Heart right ventricle (tissue), 16 donors: Measurements from ENCODE around the gene ARMC9. TPM values are rescaled to one million over a fixed set of nuclear protein-coding genes. Genes with fewer than 3 reads are reported as not detected.

Experiments
- ATAC-seq, 8 donors: fragments of 200-7000 bp; cut with Tn5 transposase; one replicate each; pipeline ENCODE4 v1.9.1; 2020; ENCODE audit warnings: mild to moderate bottlenecking in 8 of 8, moderate library complexity in 8 of 8, moderate number of reproducible peaks in 1 of 8
- DNase-seq, 2 donors: peaks; one replicate each; pipeline ENCODE4 v3.0.0-alpha.2; 2020
- H3K27ac ChIP-seq, 10 donors: fragments of 200-600 bp; sonication (generic) in 2 of 10; one replicate each; pipeline versions ENCODE4 v1.5.0 to v1.8.0; 2020 to 2022; ENCODE audit warnings: mild to moderate bottlenecking in 3 of 10
- H3K27me3 ChIP-seq, 7 donors: fragments of 200-600 bp; one replicate each; pipeline ENCODE4 v1.8.0; 2021 to 2022; ENCODE audit warnings: mild to moderate bottlenecking in 2 of 7
- H3K36me3 ChIP-seq, 9 donors: fragments of 200-600 bp; sonication (generic) in 1 of 9; one replicate each; pipeline versions ENCODE4 v1.5.0 to v1.8.0; 2020 to 2022; ENCODE audit warnings: mild to moderate bottlenecking in 2 of 9
- H3K4me1 ChIP-seq, 9 donors: fragments of 200-600 bp; sonication (generic) in 1 of 9; one replicate each; pipeline versions ENCODE4 v1.5.0 to v1.8.0; 2020 to 2022; ENCODE audit warnings: mild to moderate bottlenecking in 4 of 9
- H3K4me3 ChIP-seq, 10 donors: fragments of 200-600 bp; sonication (generic) in 2 of 10; one replicate each; pipeline versions ENCODE4 v1.5.0 to v1.8.0; 2020 to 2022; ENCODE audit warnings: mild to moderate bottlenecking in 7 of 10, moderate library complexity in 2 of 10
- H3K9me3 ChIP-seq, 11 donors: fragments of 200-600 bp in 10 of 11; sonication (generic) in 2 of 11; one replicate each; pipeline versions ENCODE4 v1.5.0 to v1.8.0; 2013 to 2022; ENCODE audit warnings: mild to moderate bottlenecking in 2 of 11, control low read depth in 1 of 11, moderate library complexity in 1 of 11
- CTCF ChIP-seq, 9 donors: fragments of 200-600 bp; sonication (generic) in 2 of 9; IDR thresholded peaks; one replicate each; pipeline versions ENCODE4 v1.5.0 to v1.8.0; 2021 to 2022; ENCODE audit warnings: antibody characterized with exemption in 9 of 9, mild to moderate bottlenecking in 5 of 9, moderate library complexity in 1 of 9
- WGBS, 2 donors: extraction: QIAGEN DNeasy Blood & Tissue Kit; methylation state at CpG; one replicate each; pipeline ENCODE4 v1.1.7; 2013; ENCODE audit warnings: inconsistent platforms in 1 of 2; 5-methylcytosine and 5-hydroxymethylcytosine counted together
- intact Hi-C, 10 donors: fragments of 100-400 bp; cut with DNase I; formaldehyde crosslinking; loops; one replicate each; pipeline versions ENCODE4 v1.11.1 to v1.14.2; 2022
- polyA plus RNA-seq, 2 donors: library from polyadenylated mRNA; stranded (reverse); fragments of 200-250 nt; gene quantifications; one replicate each; pipeline ENCODE4 v1.2.3, GENCODE V29; 2013
- total RNA-seq, 10 donors: library from RNA; stranded (reverse); fragmentation: NEBNext Ultra II Directional in 3 of 10; extraction: Animal tissue kit (Norgen Biotek cat#: 25700) in 3 of 10; gene quantifications; one replicate each; pipeline versions ENCODE4 v1.2.1 to v1.2.4, GENCODE V29; 2021 to 2023
- donor health status: Arrhythmogenic right ventricular cardiomyopathy.
- donor health status: ischemic (EF 13 %, LVEDD 7.1; RV severe dilation, severe dysfunction).
- donor health status: healthy with polysubstance abuse.
- donor health status: DM: no; HTN: yes; CAD: no.
- donor health status: DM: no; HTN: no; CAD: no.
- donor health status: ischemic (EF 25% LVEDD 6.9; RV normal size, moderate dysfunction).
- donor health status: ischemic (EF 25% LVEDD 5.7; RV mildly dilated, moderate dysfunction).
- donor health status: healthy.
- donor health status: DM: yes; HTN: yes; CAD: no.
- donor health status: Ischemic cardiomyopathy.
- donor health status: ischemic (EF 35%, LVEDD 5.7; RV mildly dilated, moderate dysfunction).
- donor health status: nonischemic (EF 11% LVEDD 7.7; RV severe dilation, severe dysfunction).
- donor health status: DM: yes; HTN: yes; CAD: no.
- donor health status: PGD.
- donor health status: ischemic (EF 29% LVEDD 5.4; RV normal size, mild dysfunction).
- donor health status: nonischemic (EF 23%, LVEDD 6.1; RV moderate dilation, normal function).

ARMC9 gene
- total and polyA plus RNA-seq, 12 donors, result 1.6 to 6.8 (median 2.3) TPM

GRCh38 chr2:231263118-231263831 is 64.8 kb downstream of the ARMC9 start:
- Histone ChIP-seq H3K4me1 (peaks cover 0 to 18% (median 0%) of the 10 kb centered on the region in 9 donors), H3K4me3 (no peak overlapping the region), H3K27ac (no peak overlapping the region), H3K36me3 (peaks cover 0 to 40% (median 0%) of the 10 kb centered on the region in 9 donors), H3K9me3 (no peaks in the 10 kb centered on the region), H3K27me3 (no peaks in the 10 kb centered on the region)
- intact Hi-C loops, result no loop called here
- 89 to 90% methylated on average over 10 of the region's 10 CpGs for WGBS, 2 donors
- ATAC-seq, result no peak
- no peak for DNase-seq
- TF ChIP-seq CTCF (IDR thresholded peaks at IDR 0.05), result no peak

- WGBS, 2 donors, result 86 to 87% methylated on average over 20 of the region's 20 CpGs
- no peak overlapping the region for H3K27ac ChIP-seq
- no peak for DNase-seq
Observed at GRCh38 chr2:231270221-231271114, 72.0 kb downstream of the ARMC9 start.

GRCh38 chr2:231272991-231273390 is 74.6 kb downstream of the ARMC9 start:
- Histone ChIP-seq H3K27me3 (no peaks in the 10 kb centered on the region), H3K27ac (no peak overlapping the region), H3K4me1 (no peaks in the 10 kb centered on the region), H3K36me3 (peaks cover 0 to 71% (median 8%) of the 10 kb centered on the region in 9 donors), H3K4me3 (no peak overlapping the region), H3K9me3 (no peaks in the 10 kb centered on the region)
- no peak for TF ChIP-seq CTCF (IDR thresholded peaks at IDR 0.05)
- no peak for DNase-seq
- intact Hi-C loops, result no loop called here
- ATAC-seq, result no peak
- WGBS, 2 donors, result 94% methylated on average over 4 of the region's 4 CpGs

More at GRCh38 chr2:231270221-231271114, 72.0 kb downstream of the ARMC9 start:
- H3K4me1 ChIP-seq, result peaks cover 0 to 10% (median 0%) of the 10 kb centered on the region in 9 donors
- no peaks in the 10 kb centered on the region for H3K27me3 ChIP-seq
- no peak overlapping the region for H3K4me3 ChIP-seq
- peaks cover 0 to 50% (median 8%) of the 10 kb centered on the region in 9 donors for H3K36me3 ChIP-seq
- TF ChIP-seq CTCF (IDR thresholded peaks at IDR 0.05), result no peak
- no peaks in the 10 kb centered on the region for H3K9me3 ChIP-seq
- no peak for ATAC-seq
- intact Hi-C loops, result no loop called here

- no peak overlapping the region for H3K27ac ChIP-seq
- peaks cover 0 to 77% (median 8%) of the 10 kb centered on the region in 9 donors for H3K36me3 ChIP-seq
- ATAC-seq, result no peak
- no peak overlapping the region for H3K4me3 ChIP-seq
- no peak for DNase-seq
- no peak for TF ChIP-seq CTCF (IDR thresholded peaks at IDR 0.05)
- 95 to 97% methylated on average over 2 of the region's 2 CpGs for WGBS, 2 donors
- H3K9me3 ChIP-seq, result no peaks in the 10 kb centered on the region
- H3K27me3 ChIP-seq, result no peaks in the 10 kb centered on the region
- no peaks in the 10 kb centered on the region for H3K4me1 ChIP-seq
- intact Hi-C loops, result no loop called here
Observed at GRCh38 chr2:231276987-231277386, 78.6 kb downstream of the ARMC9 start.
